HG03196 (cell line): ENCODE data around the gene CST7.

Experiments
- ATAC-seq: cut with Tn5 transposase; IDR thresholded peaks from one replicate; pipeline ENCODE4 v1.9.1; 2021; ENCODE audit not compliant: unreplicated experiment

The CST7 gene

GRCh38 chr20:24950836-24951525 is 1.9 kb downstream of the CST7 start:
- ATAC-seq: no peak

- no peak for ATAC-seq
Observed at GRCh38 chr20:24951536-24952083, 2.5 kb downstream of the CST7 start.

GRCh38 chr20:24952376-24953208 is 3.5 kb downstream of the CST7 start:
- ATAC-seq: no peak

DNA sequence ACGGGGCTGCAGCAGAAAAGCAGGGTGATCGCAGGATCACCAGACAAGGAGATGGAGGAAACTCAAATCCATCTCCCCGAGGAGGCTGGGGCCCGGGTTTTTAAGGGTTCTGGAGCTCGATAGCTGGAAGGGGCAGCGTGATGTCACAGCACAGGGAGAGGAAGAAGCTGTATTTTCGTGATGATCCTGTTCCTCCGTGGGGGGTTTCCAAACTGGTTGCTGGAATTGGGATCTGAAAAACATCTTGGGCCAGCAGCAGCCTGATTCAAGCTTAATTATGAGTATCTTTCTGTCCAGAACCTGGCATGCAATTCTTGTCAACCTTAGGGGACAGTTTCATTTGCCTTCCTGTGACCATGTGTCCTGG is 4.1 kb downstream of the CST7 start:
- no peak for ATAC-seq

DNA sequence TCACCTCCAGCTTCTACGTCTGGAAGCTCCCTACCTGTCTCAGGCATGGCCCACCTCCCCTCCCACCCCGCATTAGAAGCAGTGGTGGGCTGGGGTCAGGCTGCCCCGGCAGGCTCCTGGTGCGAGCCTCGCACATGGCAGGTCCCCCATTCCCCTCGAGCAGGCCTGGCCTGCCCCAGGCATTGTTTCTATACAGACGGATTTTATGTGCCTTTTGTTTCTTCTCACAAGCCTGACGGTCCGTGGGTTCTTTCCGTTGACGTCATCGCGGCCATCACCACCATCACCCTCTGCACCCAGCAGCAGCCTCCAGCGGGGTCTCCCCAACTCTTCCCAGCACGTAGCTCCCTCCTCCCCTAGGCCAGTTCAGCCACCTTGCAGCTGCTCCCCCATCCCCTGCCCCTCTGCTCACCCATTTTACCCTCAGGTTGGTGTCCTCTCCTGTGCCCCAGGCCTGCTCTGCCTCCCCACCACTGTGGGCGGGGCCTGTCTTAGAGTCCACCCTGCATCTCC is 4.6 kb downstream of the CST7 start:
- no peak for ATAC-seq

DNA sequence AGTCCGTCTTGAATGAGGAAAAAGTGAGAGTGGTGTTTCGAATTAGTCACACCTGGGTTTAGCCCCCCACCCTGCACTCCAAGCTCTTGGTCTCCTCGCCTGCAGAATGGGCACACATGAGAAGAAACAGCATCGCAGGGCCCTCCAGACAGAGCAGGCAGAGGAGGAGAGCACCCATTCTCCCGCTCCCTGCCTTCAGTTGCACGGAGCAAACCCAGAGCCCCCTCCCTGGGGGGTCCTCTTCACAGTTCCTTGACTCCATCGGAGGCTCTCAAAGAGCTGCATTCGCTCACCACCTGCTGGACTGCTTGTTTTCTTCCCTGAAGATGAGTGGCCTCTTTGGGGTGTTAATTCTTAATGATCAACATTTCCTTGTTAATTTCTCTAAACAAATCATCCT is 5.1 kb downstream of the CST7 start:
- no peak for ATAC-seq

GRCh38 chr20:24954566-24954965 is 5.5 kb downstream of the CST7 start:
- no peak for ATAC-seq

DNA sequence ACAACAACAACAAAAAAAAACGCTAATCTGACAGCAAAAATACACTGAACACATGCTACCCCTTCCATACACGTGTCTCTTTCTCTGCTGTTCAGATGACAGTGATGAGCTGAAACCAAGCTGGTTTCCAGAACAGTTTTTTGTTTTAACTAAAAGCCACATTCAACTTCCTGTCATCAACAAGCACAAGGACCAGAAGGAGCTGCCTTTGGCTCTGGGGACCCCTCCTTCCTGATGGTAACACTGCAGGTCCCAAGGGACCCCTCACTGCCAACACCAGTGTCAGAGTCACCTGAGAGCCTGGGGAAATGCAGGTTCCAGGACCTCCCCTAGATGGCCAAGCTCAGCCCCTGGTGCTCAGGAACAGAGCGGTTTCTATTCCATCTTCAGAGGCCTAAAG is 6.0 kb downstream of the CST7 start:
- peak; percentile 76 for ATAC-seq

- ATAC-seq: no peak
Observed at GRCh38 chr20:24956001-24956841, 7.2 kb downstream of the CST7 start.

GRCh38 chr20:24957326-24958016 is 8.4 kb downstream of the CST7 start:
- ATAC-seq: no peak

- ATAC-seq: no peak
Observed at GRCh38 chr20:24958506-24959385, 9.7 kb downstream of the CST7 start.

DNA sequence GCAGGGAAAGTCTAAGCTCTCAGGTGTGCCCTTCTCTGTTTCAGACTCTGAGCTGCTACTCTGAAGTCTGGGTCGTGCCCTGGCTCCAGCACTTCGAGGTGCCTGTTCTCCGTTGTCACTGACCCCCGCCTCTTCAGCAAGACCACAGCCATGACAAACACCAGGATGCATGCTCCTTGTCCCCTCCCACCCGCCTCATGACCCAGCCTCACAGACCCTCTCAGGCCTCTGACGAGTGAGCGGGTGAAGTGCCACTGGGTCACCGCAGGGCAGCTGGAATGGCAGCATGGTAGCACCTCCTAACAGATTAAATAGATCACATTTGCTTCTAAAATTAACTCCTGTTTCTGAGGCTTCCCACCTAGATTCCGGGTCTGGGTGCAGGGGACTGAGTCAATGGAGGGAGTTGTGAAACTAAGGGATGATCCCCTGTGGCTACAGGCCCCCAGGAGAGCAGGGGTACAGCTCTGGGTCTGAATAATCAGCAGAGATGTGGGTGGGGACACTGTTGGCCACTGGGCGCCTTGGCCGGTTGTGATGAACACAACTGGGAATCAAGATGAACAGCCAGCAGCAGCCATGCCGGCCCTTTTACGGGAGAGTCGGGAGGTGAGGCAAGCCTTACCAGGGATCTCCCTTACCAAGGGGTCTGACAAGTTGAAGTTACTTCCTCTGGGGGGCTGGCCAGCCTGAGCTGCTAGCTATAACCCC is 10.7 kb downstream of the CST7 start:
- no peak for ATAC-seq

- no peak for ATAC-seq
Observed at GRCh38 chr20:24960302-24960801, 11.3 kb downstream of the CST7 start.

DNA sequence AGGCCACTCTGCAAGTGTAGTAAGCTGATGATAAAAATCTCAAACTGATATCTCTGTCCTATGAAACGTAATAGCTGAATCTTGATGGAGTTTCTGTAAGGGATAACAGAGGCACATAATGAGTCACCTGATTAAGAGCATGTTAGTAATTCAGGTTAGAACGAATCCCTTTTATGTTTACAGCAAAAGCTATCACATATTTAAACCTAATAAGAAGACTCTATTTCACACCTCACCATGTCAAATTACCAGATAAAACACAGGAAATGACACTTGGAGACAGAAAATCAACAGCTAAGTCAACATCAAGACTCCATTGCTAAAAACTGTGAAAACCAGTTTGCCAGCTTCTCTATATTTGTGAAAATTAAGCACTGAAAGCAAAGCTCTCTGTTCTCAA is 11.8 kb downstream of the CST7 start:
- ATAC-seq: no peak

GRCh38 chr20:24961384-24962181 is 12.5 kb downstream of the CST7 start:
- ATAC-seq: no peak

DNA sequence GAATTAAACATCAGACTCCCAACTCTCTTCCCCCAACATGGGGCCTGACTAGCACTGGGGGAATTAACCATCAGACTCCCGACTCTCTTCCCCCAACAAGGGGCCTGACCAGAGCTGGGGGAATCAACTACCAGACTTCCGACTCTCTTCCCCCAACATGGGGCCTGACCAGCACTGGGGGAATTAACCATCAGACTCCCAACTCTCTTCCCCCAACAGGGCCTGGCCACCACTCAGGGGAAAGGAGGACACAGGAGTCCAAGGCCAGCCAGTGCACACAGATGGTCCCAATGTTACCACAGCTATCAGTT is 13.1 kb downstream of the CST7 start:
- no peak for ATAC-seq

DNA sequence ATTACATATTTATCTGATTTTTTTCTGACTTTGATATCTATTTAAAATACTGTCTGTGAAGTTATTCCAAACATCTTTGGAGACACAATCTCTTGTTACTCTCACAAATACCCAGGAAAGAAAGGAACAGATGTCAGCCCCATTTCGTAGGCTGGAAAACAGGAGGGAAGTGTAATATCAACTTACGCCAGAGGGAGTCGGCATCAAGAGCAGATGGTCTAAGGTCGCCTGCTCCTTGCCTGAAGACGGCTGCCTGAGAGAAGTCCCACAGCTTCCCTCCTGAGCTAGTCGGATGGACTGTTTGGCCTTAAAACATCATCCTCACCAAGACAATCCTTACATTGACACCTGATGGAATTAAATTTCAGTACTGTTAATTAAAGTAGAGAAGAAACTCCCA is 13.4 kb downstream of the CST7 start:
- ATAC-seq: no peak
